Astrocyte (in vitro differentiated cells and primary cell): ENCODE measurements around the gene PPP1R12C. TPM values are rescaled to one million over a fixed set of nuclear protein-coding genes. Genes with fewer than 3 reads are reported as not detected.

Experiments used
- DNase-seq: peaks from one replicate; pipeline ENCODE4 v3.0.0-alpha.2; 2010; ENCODE audit warnings: low read depth
- FAIRE-seq: peaks from 2 replicates; lab custom pipeline; 2011; peaks lifted over from hg19 to GRCh38; lab: Jason Lieb, UNC
- H2AFZ ChIP-seq: 2 replicates; pipeline ENCODE4 v1.6.0; 2012; ENCODE audit warnings: low read depth, low read length, inconsistent platforms
- H3K27ac ChIP-seq: 2 replicates; pipeline ENCODE4 v1.5.1; 2011; ENCODE audit warnings: low read depth, low read length, inconsistent platforms
- H3K27me3 ChIP-seq: 2 replicates; pipeline ENCODE4 v1.6.0; 2011; ENCODE audit warnings: low read length, inconsistent platforms; ENCODE audit not compliant: insufficient read depth
- H3K36me3 ChIP-seq: 2 replicates; pipeline ENCODE4 v1.5.1; 2011; ENCODE audit warnings: low read length, inconsistent platforms; ENCODE audit not compliant: insufficient read depth
- H3K4me1 ChIP-seq: 2 replicates; pipeline ENCODE4 v1.5.1; 2011; ENCODE audit warnings: low read length, inconsistent platforms; ENCODE audit not compliant: insufficient read depth
- H3K4me2 ChIP-seq: 2 replicates; pipeline ENCODE4 v1.6.0; 2012; ENCODE audit warnings: low read length, inconsistent platforms
- H3K4me3 ChIP-seq: 2 replicates; pipeline ENCODE4 v1.5.1; 2011; ENCODE audit warnings: low read depth, mild to moderate bottlenecking, low read length, inconsistent platforms; ENCODE audit not compliant: insufficient read depth
- H3K79me2 ChIP-seq: 2 replicates; pipeline ENCODE4 v1.6.0; 2012; ENCODE audit warnings: mild to moderate bottlenecking, low read length, inconsistent platforms; ENCODE audit not compliant: insufficient read depth
- H3K9ac ChIP-seq: 2 replicates; pipeline ENCODE4 v1.6.0; 2012; ENCODE audit warnings: mild to moderate bottlenecking, low read length, inconsistent platforms
- H3K9me3 ChIP-seq: 2 replicates; pipeline ENCODE4 v1.5.1; 2012; ENCODE audit warnings: low read depth, mild to moderate bottlenecking, low read length, inconsistent platforms; ENCODE audit not compliant: insufficient read depth
- H4K20me1 ChIP-seq: 2 replicates; pipeline ENCODE4 v1.6.0; 2012; ENCODE audit warnings: low read length, inconsistent platforms; ENCODE audit not compliant: insufficient read depth
- H3K27ac Mint-ChIP-seq: one replicate; pipeline ENCODE4 v1.8.0; 2021; ENCODE audit warnings: mild to moderate bottlenecking, mixed read lengths; ENCODE audit not compliant: unreplicated experiment
- H3K27me3 Mint-ChIP-seq: one replicate; pipeline ENCODE4 v1.8.0; 2021; ENCODE audit warnings: low read depth, mixed read lengths; ENCODE audit not compliant: unreplicated experiment
- H3K36me3 Mint-ChIP-seq: one replicate; pipeline ENCODE4 v1.8.0; 2021; ENCODE audit warnings: low read depth, mixed read lengths; ENCODE audit not compliant: unreplicated experiment
- H3K4me1 Mint-ChIP-seq: one replicate; pipeline ENCODE4 v1.8.0; 2021; ENCODE audit warnings: low read depth, mixed read lengths; ENCODE audit not compliant: unreplicated experiment
- H3K4me3 Mint-ChIP-seq: one replicate; pipeline ENCODE4 v1.8.0; 2021; ENCODE audit warnings: mild to moderate bottlenecking, moderate library complexity, mixed read lengths; ENCODE audit not compliant: unreplicated experiment
- H3K9me3 Mint-ChIP-seq: one replicate; pipeline ENCODE4 v1.8.0; 2021; ENCODE audit warnings: mild to moderate bottlenecking, mixed read lengths; ENCODE audit not compliant: unreplicated experiment
- EZH2 ChIP-seq: IDR thresholded peaks from 2 replicates; pipeline ENCODE4 v1.6.1; 2012; ENCODE audit warnings: mild to moderate bottlenecking, low read length, inconsistent platforms; ENCODE audit not compliant: insufficient read depth
- total RNA-seq: library from RNA; stranded (reverse); gene quantifications from 2 replicates; pipeline ENCODE4 v1.2.1, GENCODE V29; 2021
- TF ChIP-seq, protein P1 (sequence below): IDR thresholded peaks from 2 replicates; pipeline ENCODE4 v1.5.1; 2011; ENCODE audit warnings: low read depth, mild to moderate bottlenecking, inconsistent platforms, low read length, moderate library complexity; ENCODE audit not compliant: insufficient read depth

PPP1R12C gene
- total RNA-seq, 1 donor from 2014 or later: 86.2 TPM

DNA sequence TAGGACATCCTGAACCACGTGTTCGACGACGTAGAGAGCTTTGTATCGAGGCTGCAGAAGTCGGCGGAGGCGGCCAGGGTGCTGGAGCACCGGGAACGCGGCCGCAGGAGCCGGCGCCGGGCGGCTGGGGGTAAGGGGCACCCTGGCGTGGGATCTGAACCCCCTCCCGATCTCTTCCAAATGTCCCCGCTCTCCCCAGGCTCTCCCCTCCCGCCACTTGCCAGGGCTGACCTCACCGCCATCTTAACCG, 35.7 kb downstream of the PPP1R12C start:
- peak overlapping the region; percentile 86 for H3K4me2 ChIP-seq
- peak overlapping the region; percentile 26 for H2AFZ ChIP-seq
- peaks cover 4% of the 10 kb centered on the region for H3K36me3 Mint-ChIP-seq
- no peak overlapping the region for H3K4me3 ChIP-seq
- TF ChIP-seq EZH2: no peak
- TF ChIP-seq, protein P1, sequence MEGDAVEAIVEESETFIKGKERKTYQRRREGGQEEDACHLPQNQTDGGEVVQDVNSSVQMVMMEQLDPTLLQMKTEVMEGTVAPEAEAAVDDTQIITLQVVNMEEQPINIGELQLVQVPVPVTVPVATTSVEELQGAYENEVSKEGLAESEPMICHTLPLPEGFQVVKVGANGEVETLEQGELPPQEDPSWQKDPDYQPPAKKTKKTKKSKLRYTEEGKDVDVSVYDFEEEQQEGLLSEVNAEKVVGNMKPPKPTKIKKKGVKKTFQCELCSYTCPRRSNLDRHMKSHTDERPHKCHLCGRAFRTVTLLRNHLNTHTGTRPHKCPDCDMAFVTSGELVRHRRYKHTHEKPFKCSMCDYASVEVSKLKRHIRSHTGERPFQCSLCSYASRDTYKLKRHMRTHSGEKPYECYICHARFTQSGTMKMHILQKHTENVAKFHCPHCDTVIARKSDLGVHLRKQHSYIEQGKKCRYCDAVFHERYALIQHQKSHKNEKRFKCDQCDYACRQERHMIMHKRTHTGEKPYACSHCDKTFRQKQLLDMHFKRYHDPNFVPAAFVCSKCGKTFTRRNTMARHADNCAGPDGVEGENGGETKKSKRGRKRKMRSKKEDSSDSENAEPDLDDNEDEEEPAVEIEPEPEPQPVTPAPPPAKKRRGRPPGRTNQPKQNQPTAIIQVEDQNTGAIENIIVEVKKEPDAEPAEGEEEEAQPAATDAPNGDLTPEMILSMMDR: no peak
- H3K27me3 ChIP-seq: peaks cover 61% of the 10 kb centered on the region
- H3K4me1 Mint-ChIP-seq: peaks cover 2% of the 10 kb centered on the region
- FAIRE-seq (no peak), DNase-seq (no peak)
- no peak overlapping the region for H3K9ac ChIP-seq
- no peak overlapping the region for H3K27ac Mint-ChIP-seq
- H3K4me1 ChIP-seq: peaks cover 14% of the 10 kb centered on the region
- H4K20me1 ChIP-seq: peaks cover 9% of the 10 kb centered on the region
- no peaks in the 10 kb centered on the region for H3K79me2 ChIP-seq
- H3K27me3 Mint-ChIP-seq: peaks cover 52% of the 10 kb centered on the region
- H3K27ac ChIP-seq: no peak overlapping the region
- no peak overlapping the region for H3K4me3 Mint-ChIP-seq
- H3K9me3 Mint-ChIP-seq: peaks cover 2% of the 10 kb centered on the region
- H3K9me3 ChIP-seq: peaks cover 4% of the 10 kb centered on the region
- no peaks in the 10 kb centered on the region for H3K36me3 ChIP-seq

DNA sequence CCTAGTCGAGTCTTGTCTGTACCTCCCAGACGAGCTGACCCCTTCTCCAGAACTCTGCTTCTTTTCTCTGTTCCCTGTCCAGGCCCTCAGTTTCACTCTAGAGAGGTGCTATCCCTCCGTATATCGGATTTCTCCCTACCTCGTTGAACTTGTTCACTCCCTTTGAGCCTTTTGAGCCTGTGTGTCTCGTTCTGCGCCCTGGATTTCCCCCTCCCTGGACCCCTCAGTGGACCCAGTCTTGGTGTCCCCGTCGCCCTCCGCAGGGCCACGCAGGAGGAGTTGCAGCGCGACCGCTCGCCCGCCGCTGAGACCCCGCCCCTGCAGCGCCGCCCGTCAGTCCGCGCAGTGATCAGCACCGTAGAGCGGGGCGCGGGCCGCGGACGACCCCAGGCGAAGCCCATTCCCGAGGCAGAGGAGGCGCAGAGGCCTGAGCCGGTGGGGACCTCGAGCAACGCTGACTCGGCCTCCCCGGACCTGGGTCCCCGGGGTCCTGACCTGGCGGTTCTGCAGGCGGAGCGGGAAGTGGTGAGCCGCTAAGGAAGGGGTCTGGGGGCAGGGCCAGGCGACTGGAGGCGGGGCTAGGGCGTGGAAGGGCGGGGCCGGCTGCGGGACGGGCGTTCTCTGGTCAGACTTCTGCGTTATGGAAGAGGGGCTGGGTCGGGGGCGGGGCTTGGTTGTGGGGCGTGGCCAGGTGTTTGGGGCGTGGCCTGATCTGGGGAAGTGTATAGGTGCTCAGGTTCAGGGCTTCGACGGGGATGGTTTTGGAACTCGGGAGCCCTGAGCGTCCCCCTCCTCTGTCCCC, 36.3 kb downstream of the PPP1R12C start:
- peak; percentile 8 for TF ChIP-seq EZH2
- TF ChIP-seq, protein P1: no peak
- Histone ChIP-seq H3K4me1 (peaks cover 11% of the 10 kb centered on the region), H3K27me3 (peaks cover 60% of the 10 kb centered on the region), H3K4me2 (peak overlapping the region; percentile 86), H3K4me3 (peak overlapping the region; percentile 48), H4K20me1 (peaks cover 9% of the 10 kb centered on the region), H3K79me2 (no peaks in the 10 kb centered on the region), H3K9me3 (peaks cover 4% of the 10 kb centered on the region), H3K36me3 (no peaks in the 10 kb centered on the region), H3K27ac (no peak overlapping the region), H3K9ac (no peak overlapping the region), H2AFZ (peak overlapping the region; percentile 72)
- Mint-ChIP-seq H3K9me3 (peaks cover 2% of the 10 kb centered on the region), H3K36me3 (peaks cover 4% of the 10 kb centered on the region), H3K4me1 (peaks cover 2% of the 10 kb centered on the region), H3K4me3 (peak overlapping the region; percentile 74), H3K27me3 (peaks cover 55% of the 10 kb centered on the region), H3K27ac (no peak overlapping the region)
- DNase-seq: peak; percentile 12
- FAIRE-seq: no peak
